Measurements from ENCODE around the gene HOXC12. TPM values are rescaled to one million over a fixed set of nuclear protein-coding genes. Genes with fewer than 3 reads are reported as not detected.

HOXC12 gene, protein sequence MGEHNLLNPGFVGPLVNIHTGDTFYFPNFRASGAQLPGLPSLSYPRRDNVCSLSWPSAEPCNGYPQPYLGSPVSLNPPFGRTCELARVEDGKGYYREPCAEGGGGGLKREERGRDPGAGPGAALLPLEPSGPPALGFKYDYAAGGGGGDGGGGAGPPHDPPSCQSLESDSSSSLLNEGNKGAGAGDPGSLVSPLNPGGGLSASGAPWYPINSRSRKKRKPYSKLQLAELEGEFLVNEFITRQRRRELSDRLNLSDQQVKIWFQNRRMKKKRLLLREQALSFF
- total RNA-seq, result not detected in 2 replicates

DNA sequence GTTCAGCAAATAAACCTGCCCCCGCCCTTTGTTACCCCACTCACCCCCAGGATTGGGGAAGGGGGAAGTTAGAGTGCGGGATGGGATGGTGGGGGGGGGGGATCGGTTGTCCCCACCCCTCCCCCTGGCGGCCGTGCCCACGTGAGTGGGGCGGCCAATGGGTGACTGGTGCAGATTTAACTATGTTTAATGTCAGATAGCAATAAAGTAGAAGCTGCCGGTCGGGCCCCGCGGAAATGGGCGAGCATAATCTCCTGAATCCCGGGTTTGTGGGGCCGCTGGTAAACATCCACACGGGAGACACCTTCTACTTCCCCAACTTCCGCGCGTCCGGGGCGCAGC lies at the start of gene HOXC12:
Gene HOXC12, plus strand, starts transcription at position 210 of the 342 bp plus-strand sequence. Its CDS starts 27 bp downstream, at position 237.

DNA sequence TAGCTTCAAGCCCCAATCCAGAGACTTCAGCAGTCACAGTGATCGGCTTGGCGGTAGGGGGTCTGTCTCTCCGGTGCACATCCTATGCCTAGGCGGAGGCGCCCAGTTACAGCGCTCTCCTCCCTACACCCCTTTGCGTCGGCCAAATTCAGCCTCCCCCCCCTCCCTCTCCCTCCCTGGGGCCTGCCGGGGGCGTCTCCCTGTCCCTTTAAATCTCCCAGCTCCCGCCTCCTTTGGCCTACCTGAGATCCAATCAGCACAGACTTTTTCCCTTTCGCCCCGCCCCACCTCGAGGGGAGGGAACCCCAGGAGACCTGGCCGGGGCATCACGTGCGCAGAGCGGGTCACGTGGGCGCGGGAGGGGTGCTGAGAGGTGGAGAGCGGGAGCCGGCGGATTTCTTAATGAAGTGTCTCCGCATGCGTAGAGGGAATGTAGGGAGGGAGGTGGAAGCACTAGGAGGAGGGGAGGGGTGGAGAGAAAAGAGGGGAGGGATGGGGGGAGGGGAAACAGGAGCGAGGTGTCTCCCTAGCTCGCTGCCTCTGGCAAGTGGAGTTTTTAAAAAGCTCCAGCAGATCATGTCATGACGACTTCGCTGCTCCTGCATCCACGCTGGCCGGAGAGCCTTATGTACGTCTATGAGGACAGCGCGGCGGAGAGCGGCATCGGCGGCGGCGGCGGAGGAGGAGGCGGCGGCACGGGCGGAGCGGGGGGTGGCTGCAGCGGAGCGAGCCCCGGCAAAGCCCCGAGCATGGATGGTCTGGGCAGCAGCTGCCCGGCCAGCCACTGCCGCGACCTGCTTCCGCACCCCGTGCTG lies 16.2 kb upstream of the HOXC12 start, which contains the start of gene HOXC13:
Gene HOXC13, plus strand, starts transcription at position 506 of the 815 bp plus-strand sequence. Its CDS starts 76 bp downstream, at position 582.

DNA sequence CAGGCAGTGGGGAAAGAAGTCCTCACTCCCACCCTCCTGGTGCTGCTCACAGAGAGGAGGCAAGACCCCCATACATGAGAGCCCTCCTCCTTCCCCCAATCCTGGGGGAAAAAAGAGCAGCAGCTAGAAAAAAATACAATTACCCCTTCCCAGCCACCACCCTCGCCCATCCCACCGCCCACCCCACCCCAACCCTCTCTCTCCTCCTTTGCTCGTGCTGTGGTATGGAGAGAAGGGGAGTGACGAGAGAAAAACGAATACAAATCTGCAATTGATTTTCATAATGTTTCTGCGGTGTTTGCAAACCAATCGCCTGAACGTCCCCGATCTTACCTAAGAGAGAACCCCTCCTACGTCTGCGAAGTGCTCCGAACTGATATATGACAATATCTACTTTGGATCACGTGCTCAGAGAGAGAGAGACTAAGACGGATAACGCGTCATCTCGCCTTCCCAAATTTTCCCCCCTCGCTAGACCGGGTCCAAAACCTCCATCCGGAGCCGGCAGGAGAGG lies 18.1 kb downstream of the HOXC12 start, which contains the start of gene HOXC11:
Gene HOXC11, plus strand, starts transcription at position 405 of the 514 bp plus-strand sequence. CDS start 116 bp downstream, outside the sequence.

GRCh38 chr12:53974084-53975063 lies 19.7 kb downstream of the HOXC12 start, which contains the start of gene HOTAIR:
TSS of gene HOTAIR (minus strand) at chr12:53974954.

DNA sequence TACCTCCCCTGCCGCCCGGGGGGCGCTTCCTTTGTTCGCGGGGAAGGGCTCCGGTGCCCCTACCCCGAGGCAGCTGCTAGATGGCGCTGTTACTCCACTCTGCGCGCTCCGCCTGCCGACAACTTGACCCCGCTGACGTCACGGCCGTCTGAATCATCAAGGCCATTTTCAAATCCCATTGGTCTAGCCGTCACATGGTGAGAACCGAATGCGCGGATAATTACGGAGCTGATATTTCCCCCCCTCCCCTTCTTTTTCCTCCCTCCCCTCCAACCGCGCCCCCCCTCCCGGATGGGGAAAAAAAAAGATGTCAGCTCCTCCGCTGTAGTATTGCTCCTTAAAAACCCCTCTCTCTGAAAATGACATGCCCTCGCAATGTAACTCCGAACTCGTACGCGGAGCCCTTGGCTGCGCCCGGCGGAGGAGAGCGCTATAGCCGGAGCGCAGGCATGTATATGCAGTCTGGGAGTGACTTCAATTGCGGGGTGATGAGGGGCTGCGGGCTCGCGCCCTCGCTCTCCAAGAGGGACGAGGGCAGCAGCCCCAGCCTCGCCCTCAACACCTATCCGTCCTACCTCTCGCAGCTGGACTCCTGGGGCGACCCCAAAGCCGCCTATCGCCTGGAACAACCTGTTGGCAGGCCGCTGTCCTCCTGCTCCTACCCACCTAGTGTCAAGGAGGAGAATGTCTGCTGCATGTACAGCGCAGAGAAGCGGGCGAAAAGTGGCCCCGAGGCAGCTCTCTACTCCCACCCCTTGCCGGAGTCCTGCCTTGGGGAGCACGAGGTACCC lies 30.4 kb downstream of the HOXC12 start, which contains the start of gene HOXC10:
Gene HOXC10, plus strand, starts transcription at position 246 of the 791 bp plus-strand sequence. Its CDS starts 114 bp downstream, at position 360.

GRCh38 chr12:54000116-54001114 lies 45.7 kb downstream of the HOXC12 start, which contains the start of gene HOXC9:
TSS of gene HOXC9 (plus strand) at chr12:54000161. CDS start at chr12:54000189, 28 bp downstream.

Small RNA genes lying within 50 kb of the gene (small RNA-seq; reads per million reads assigned to genes)
- gene AC012531.3, result not detected
- gene AC012531.4, result not detected
- not detected for gene MIR196A2
- not detected for gene RF01905
- not detected for gene RF01906

Other genes starting within 250 kb of the HOXC12 start
- 44.7 and 58.2 TPM in 2 replicates for gene CALCOCO1, start 227.5 kb upstream of the HOXC12 start, total RNA-seq
- not detected in 2 replicates for gene CISTR, start 202.9 kb upstream of the HOXC12 start, total RNA-seq
- not detected in 2 replicates for gene HOXC13, start 16.1 kb upstream of the HOXC12 start, total RNA-seq
- gene HOXC11, start 18.2 kb downstream of the HOXC12 start, total RNA-seq, result not detected in 2 replicates
- gene HOTAIR, start 20.1 kb downstream of the HOXC12 start, total RNA-seq, result not detected in 2 replicates
- not detected in 2 replicates for gene HOXC10, start 30.2 kb downstream of the HOXC12 start, total RNA-seq
- gene HOXC9, start 45.3 kb downstream of the HOXC12 start, total RNA-seq, result 0.22 TPM in 1 of 2 replicates, not detected in the other
- gene HOXC8, start 54.1 kb downstream of the HOXC12 start, total RNA-seq, result not detected in 2 replicates
- not detected in 2 replicates for gene HOXC6, start 73.5 kb downstream of the HOXC12 start, total RNA-seq
- gene HOXC5, start 78.1 kb downstream of the HOXC12 start, total RNA-seq, result not detected in 2 replicates
- not detected in 2 replicates for gene HOXC4, start 98.9 kb downstream of the HOXC12 start, total RNA-seq
- 15.6 and 18.6 TPM in 2 replicates for gene SMUG1, start 234.1 kb downstream of the HOXC12 start, total RNA-seq

Data from thoracic aorta endothelial cell (primary cell).